HepG2 (cell line): Measurements from ENCODE around the gene IGF2BP1. TPM values are rescaled to one million over a fixed set of nuclear protein-coding genes. Genes with fewer than 3 reads are reported as not detected.
A peak's percentile ranks its signal among the peaks of the same experiment; 100 is the strongest.

Source experiments
- HOXA5 ChIP-seq: sonication (generic); formaldehyde crosslinking; IDR thresholded peaks from 2 replicates; pipeline ENCODE4 v1.4.0; 2020; ENCODE audit warnings: missing genetic modification reagents
- KDM3A ChIP-seq: IDR thresholded peaks from 2 replicates; pipeline ENCODE4 v1.6.1; 2018; ENCODE audit warnings: low read depth, missing compliant biosample characterization
- MIER2 ChIP-seq: IDR thresholded peaks from 2 replicates; pipeline ENCODE4 v1.6.1; 2016; ENCODE audit warnings: missing biosample characterization, missing genetic modification reagents
- NR2F1 ChIP-seq, 2 experiments: fragments of 450-650 bp in 1 of 2; formaldehyde crosslinking in 1 of 2; IDR thresholded peaks; 2 replicates each; pipeline versions ENCODE4 v1.5.0 to v1.6.1; 2016 to 2020; ENCODE audit warnings: mild to moderate bottlenecking in 1 of 2, missing compliant biosample characterization in 1 of 2, missing genetic modification reagents in 1 of 2, moderate library complexity in 1 of 2
- PAWR ChIP-seq: sonication (generic); formaldehyde crosslinking; IDR thresholded peaks from 2 replicates; pipeline ENCODE4 v1.4.0; 2020; ENCODE audit warnings: missing genetic modification reagents, mild to moderate bottlenecking, borderline replicate concordance
- POLR2AphosphoS5 ChIP-seq: IDR thresholded peaks from 2 replicates; pipeline ENCODE4 v1.6.1; 2012; ENCODE audit warnings: low read depth, low read length
- PREB ChIP-seq: sonication (generic); formaldehyde crosslinking; IDR thresholded peaks from 2 replicates; pipeline ENCODE4 v1.4.0; 2020; ENCODE audit warnings: missing genetic modification reagents
- TSC22D2 ChIP-seq: sonication (generic); formaldehyde crosslinking; IDR thresholded peaks from 2 replicates; pipeline ENCODE4 v1.5.1; 2020; ENCODE audit warnings: missing genetic modification reagents, mild to moderate bottlenecking, borderline replicate concordance
- ZC3H4 ChIP-seq: sonication (generic); formaldehyde crosslinking; IDR thresholded peaks from 2 replicates; pipeline ENCODE4 v1.4.0; 2020; ENCODE audit warnings: missing genetic modification reagents, borderline replicate concordance
- ZNF768 ChIP-seq: sonication (generic); formaldehyde crosslinking; IDR thresholded peaks from 2 replicates; pipeline ENCODE4 v1.4.0; 2020; ENCODE audit warnings: missing genetic modification reagents
- ZNF816 ChIP-seq: sonication (generic); formaldehyde crosslinking; IDR thresholded peaks from 2 replicates; pipeline ENCODE4 v1.8.0; 2022; ENCODE audit warnings: missing genetic modification reagents, mild to moderate bottlenecking, borderline replicate concordance
- polyA plus RNA-seq, 8 experiments: library from polyadenylated mRNA; depleted of rRNA in 3 of 8; stranded (reverse) in 7 of 8; unstranded in 1 of 8; fragments of >200 nt; fragmentation: Illumina TruSeq in 4 of 8; extraction: Trizol in 4 of 8; gene quantifications; 2 replicates each; pipeline versions ENCODE4 v1.2.1 to v1.2.3, GENCODE V29; 2011 to 2016; ENCODE audit warnings: low read depth in 4 of 8, missing spikeins in 1 of 8, mixed read lengths in 1 of 8; ENCODE audit not compliant: insufficient read depth in 1 of 8
- total RNA-seq, 5 experiments: library from RNA; depleted of rRNA; stranded (reverse); fragments of >200 nt; fragmentation: Illumina TruSeq; extraction: Trizol; gene quantifications; 2 replicates each; pipeline ENCODE4 v1.2.3, GENCODE V29; 2016; ENCODE audit warnings: low read depth in 1 of 5
- TF ChIP-seq, protein P1 (sequence below): sonication (generic); formaldehyde crosslinking; IDR thresholded peaks from 2 replicates; pipeline ENCODE4 v1.9.0; 2021; ENCODE audit warnings: missing genetic modification reagents, borderline replicate concordance
- TF ChIP-seq, protein P2 (sequence below): sonication (generic); formaldehyde crosslinking; IDR thresholded peaks from 2 replicates; pipeline ENCODE4 v1.5.0; 2020; ENCODE audit warnings: mild to moderate bottlenecking, missing genetic modification reagents, borderline replicate concordance
- TF ChIP-seq, protein P3 (sequence below): sonication (generic); formaldehyde crosslinking; IDR thresholded peaks from 2 replicates; pipeline ENCODE4 v1.4.0; 2020; ENCODE audit warnings: missing genetic modification reagents
- TF ChIP-seq, protein P4 (sequence below): sonication (generic); formaldehyde crosslinking; IDR thresholded peaks from 2 replicates; pipeline ENCODE4 v1.4.0; 2020; ENCODE audit warnings: low read depth, missing genetic modification reagents

The IGF2BP1 gene
- total and polyA plus RNA-seq, 2 of the 13 experiments (the other 11 are each of a cell fraction or from before 2014, with no cell fraction given) = 29.7 to 75.1 TPM

GRCh38 chr17:48997103-48997826 is at the start of gene IGF2BP1 (continued):
- TF ChIP-seq, protein P1, sequence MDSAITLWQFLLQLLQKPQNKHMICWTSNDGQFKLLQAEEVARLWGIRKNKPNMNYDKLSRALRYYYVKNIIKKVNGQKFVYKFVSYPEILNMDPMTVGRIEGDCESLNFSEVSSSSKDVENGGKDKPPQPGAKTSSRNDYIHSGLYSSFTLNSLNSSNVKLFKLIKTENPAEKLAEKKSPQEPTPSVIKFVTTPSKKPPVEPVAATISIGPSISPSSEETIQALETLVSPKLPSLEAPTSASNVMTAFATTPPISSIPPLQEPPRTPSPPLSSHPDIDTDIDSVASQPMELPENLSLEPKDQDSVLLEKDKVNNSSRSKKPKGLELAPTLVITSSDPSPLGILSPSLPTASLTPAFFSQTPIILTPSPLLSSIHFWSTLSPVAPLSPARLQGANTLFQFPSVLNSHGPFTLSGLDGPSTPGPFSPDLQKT (CRISPR knock-in tag) = peak; percentile 65; the same call in 1 of the 2 replicates
- peak; percentile 69 for TF ChIP-seq POLR2AphosphoS5
- TF ChIP-seq NR2F1 (CRISPR knock-in tag; IDR thresholded peaks at IDR 0.05) = no peak
- TF ChIP-seq HOXA5 (CRISPR knock-in tag) = 0 out of 2 replicates have a peak, but pooled peaks have one; percentile 35
- TF ChIP-seq, protein P2, sequence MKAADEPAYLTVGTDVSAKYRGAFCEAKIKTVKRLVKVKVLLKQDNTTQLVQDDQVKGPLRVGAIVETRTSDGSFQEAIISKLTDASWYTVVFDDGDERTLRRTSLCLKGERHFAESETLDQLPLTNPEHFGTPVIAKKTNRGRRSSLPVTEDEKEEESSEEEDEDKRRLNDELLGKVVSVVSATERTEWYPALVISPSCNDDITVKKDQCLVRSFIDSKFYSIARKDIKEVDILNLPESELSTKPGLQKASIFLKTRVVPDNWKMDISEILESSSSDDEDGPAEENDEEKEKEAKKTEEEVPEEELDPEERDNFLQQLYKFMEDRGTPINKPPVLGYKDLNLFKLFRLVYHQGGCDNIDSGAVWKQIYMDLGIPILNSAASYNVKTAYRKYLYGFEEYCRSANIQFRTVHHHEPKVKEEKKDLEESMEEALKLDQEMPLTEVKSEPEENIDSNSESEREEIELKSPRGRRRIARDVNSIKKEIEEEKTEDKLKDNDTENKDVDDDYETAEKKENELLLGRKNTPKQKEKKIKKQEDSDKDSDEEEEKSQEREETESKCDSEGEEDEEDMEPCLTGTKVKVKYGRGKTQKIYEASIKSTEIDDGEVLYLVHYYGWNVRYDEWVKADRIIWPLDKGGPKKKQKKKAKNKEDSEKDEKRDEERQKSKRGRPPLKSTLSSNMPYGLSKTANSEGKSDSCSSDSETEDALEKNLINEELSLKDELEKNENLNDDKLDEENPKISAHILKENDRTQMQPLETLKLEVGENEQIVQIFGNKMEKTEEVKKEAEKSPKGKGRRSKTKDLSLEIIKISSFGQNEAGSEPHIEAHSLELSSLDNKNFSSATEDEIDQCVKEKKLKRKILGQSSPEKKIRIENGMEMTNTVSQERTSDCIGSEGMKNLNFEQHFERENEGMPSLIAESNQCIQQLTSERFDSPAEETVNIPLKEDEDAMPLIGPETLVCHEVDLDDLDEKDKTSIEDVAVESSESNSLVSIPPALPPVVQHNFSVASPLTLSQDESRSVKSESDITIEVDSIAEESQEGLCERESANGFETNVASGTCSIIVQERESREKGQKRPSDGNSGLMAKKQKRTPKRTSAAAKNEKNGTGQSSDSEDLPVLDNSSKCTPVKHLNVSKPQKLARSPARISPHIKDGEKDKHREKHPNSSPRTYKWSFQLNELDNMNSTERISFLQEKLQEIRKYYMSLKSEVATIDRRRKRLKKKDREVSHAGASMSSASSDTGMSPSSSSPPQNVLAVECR = peak; percentile 41
- peak; percentile 65; the same call in 1 of the 2 replicates for TF ChIP-seq ZNF816 (CRISPR knock-in tag)
- TF ChIP-seq PAWR (CRISPR knock-in tag) = no peak
- TF ChIP-seq, protein P3, sequence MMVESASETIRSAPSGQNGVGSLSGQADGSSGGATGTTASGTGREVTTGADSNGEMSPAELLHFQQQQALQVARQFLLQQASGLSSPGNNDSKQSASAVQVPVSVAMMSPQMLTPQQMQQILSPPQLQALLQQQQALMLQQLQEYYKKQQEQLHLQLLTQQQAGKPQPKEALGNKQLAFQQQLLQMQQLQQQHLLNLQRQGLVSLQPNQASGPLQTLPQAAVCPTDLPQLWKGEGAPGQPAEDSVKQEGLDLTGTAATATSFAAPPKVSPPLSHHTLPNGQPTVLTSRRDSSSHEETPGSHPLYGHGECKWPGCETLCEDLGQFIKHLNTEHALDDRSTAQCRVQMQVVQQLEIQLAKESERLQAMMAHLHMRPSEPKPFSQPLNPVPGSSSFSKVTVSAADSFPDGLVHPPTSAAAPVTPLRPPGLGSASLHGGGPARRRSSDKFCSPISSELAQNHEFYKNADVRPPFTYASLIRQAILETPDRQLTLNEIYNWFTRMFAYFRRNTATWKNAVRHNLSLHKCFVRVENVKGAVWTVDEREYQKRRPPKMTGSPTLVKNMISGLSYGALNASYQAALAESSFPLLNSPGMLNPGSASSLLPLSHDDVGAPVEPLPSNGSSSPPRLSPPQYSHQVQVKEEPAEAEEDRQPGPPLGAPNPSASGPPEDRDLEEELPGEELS (CRISPR knock-in tag) = peak; percentile 21; the same call in 1 of the 2 replicates
- TF ChIP-seq, protein P4, sequence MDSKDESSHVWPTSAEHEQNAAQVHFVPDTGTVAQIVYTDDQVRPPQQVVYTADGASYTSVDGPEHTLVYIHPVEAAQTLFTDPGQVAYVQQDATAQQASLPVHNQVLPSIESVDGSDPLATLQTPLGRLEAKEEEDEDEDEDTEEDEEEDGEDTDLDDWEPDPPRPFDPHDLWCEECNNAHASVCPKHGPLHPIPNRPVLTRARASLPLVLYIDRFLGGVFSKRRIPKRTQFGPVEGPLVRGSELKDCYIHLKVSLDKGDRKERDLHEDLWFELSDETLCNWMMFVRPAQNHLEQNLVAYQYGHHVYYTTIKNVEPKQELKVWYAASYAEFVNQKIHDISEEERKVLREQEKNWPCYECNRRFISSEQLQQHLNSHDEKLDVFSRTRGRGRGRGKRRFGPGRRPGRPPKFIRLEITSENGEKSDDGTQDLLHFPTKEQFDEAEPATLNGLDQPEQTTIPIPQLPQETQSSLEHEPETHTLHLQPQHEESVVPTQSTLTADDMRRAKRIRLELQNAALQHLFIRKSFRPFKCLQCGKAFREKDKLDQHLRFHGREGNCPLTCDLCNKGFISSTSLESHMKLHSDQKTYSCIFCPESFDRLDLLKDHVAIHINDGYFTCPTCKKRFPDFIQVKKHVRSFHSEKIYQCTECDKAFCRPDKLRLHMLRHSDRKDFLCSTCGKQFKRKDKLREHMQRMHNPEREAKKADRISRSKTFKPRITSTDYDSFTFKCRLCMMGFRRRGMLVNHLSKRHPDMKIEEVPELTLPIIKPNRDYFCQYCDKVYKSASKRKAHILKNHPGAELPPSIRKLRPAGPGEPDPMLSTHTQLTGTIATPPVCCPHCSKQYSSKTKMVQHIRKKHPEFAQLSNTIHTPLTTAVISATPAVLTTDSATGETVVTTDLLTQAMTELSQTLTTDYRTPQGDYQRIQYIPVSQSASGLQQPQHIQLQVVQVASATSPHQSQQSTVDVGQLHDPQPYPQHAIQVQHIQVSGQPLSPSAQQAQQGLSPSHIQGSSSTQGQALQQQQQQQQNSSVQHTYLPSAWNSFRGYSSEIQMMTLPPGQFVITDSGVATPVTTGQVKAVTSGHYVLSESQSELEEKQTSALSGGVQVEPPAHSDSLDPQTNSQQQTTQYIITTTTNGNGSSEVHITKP (CRISPR knock-in tag) = no peak
- TF ChIP-seq ZC3H4 (CRISPR knock-in tag) = peak; percentile 77; the same call in 1 of the 2 replicates
- TF ChIP-seq TSC22D2 = no peak
- TF ChIP-seq MIER2 = no peak
- 0 out of 2 replicates have a peak, but pooled peaks have one; percentile 20 for TF ChIP-seq PREB (CRISPR knock-in tag)
- TF ChIP-seq KDM3A (CRISPR knock-in tag) = 0 out of 2 replicates have a peak, but pooled peaks have one; percentile 58
- peak; percentile 78; the same call in 1 of the 2 replicates for TF ChIP-seq ZNF768 (CRISPR knock-in tag)
